GM21526 (cell line): ENCODE data around the gene ACAP1.

Experiments
- ATAC-seq: cut with Tn5 transposase; IDR thresholded peaks from one replicate; pipeline ENCODE4 v1.9.1; 2021; ENCODE audit warnings: moderate library complexity; ENCODE audit not compliant: unreplicated experiment, low FRiP score

The ACAP1 gene

DNA sequence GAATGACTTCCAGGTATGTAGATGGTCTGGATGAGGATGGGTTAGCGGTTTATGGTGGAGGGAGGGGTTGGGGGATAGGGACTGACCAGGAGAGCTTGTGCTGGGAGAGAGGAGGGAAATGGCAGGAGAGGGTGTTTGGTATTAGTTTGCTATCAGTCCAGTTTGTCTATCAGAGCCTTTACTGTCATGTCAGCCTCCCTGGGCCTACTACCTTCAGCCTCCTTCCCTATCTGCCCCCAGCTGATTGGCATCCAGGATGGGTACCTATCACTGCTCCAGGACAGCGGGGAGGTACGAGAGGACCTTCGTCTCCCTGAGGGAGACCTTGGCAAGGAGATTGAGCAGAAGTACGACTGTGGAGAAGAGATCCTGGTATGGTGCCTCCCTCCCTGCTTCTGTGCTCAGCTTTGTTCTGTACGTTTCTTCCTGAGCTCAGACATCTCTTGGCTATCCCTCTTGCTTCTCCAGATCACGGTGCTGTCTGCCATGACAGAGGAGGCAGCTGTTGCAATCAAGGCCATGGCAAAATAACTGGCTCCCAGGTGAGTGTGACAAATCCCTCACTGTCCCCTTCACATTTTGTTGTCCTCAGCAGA lies 25.1 kb upstream of the ACAP1 start:
- no peak for ATAC-seq

DNA sequence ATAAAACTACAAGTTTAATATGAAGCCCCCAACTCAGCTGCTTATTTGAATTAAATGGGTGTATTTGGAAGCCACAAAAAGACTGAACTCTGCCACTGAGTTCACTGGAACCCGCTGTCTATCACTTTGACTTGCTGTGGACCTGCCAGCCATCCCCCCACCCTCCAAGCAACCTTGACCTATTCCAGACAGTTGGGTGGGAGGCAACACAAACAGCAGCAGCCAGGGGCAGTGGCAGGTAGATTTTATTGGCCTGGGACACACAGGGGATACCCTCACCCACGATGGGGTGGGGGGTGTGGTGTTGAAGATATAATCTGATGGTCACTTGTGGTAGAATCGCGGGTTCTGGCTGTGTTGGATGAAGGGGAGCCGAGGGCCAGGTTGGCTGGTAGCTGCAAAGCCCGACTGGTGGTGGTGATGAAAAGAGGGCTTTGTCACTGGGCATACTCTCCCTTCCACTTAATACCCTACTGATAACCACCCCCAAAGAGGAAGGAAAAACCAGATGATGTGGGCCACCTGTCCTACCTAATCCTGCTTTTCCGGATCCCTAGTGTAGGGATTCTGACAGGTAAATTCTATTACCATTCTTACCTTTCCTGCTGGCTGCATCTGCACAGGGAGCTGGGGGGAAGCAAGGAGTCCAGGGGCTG lies 23.8 kb upstream of the ACAP1 start:
- no peak for ATAC-seq

DNA sequence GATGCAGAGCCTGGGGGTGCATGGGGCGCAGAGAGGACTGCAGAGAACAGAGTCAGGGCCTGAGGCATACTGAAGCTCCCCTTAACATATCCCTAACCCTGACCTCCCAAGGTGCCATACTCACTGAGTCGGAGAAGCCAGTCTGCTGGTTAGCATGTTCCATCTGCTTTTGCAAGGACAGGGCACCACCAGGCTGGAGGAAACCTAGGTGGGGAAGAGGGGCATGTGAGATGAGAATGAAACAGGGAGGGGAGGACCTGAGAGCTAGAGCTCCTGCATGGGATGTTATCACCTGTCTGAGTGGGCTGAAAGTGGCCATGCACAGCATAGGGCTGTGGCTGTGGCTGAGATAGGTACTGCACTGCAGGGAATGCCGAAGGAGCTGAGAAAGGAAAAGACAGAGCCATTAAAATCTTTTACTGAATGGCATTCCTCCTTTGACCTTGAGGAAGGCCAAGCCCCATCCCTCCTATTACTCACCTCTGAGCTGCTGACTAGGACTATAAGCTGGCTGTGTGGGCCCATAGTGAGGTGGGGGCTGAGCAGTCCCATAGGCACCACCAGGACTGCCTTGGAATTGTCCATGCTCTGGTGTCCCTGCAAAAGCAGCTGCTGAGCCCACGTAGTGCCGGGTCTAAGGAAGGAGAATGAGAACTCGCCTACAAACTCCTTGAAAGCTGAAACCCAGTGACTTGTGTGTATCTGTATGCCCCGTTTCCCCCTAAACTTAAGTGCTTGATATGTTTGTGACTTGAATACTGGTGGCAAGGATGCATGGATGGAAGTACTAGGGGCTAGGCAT lies 23.0 kb upstream of the ACAP1 start:
- no peak for ATAC-seq

DNA sequence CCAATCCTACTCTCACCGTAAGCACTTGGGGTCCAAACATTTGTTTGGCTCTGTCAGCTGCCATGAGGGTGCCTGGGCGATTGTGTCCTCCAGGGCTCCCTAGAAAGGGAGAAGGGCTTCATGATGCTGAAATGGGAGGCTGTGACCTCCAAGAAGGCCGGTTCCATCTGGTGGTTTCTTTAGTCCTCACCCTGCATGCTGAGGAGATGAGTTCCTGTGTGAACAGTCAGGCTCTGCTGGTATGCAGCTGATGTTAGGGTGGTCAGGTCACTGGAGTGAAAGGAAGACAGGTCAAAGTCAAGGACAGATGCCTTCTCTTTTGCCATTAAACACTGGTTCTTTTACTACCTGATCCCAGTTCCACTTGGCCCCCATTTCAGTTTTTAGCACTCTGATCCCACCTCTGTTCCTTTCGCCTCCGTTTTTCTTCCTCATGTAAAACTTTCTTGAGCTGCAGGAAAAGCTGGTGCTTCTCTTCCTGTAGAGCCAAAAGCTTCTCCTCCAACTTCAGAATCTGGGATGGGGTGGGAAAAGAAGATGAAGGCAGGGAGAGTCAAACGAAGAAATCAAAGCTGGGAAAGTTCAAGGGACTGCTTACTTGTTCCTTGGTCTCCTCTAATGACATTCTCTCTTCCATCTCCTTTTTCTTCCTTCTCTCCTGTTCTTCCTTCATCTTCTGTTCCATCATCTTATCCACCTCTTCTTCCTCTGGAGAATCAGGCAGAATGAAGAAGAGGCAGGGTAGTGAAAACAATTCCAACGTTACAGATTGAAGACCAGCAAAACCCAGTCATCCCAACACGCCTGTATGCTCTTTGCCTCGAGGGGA lies 22.2 kb upstream of the ACAP1 start:
- no peak for ATAC-seq

DNA sequence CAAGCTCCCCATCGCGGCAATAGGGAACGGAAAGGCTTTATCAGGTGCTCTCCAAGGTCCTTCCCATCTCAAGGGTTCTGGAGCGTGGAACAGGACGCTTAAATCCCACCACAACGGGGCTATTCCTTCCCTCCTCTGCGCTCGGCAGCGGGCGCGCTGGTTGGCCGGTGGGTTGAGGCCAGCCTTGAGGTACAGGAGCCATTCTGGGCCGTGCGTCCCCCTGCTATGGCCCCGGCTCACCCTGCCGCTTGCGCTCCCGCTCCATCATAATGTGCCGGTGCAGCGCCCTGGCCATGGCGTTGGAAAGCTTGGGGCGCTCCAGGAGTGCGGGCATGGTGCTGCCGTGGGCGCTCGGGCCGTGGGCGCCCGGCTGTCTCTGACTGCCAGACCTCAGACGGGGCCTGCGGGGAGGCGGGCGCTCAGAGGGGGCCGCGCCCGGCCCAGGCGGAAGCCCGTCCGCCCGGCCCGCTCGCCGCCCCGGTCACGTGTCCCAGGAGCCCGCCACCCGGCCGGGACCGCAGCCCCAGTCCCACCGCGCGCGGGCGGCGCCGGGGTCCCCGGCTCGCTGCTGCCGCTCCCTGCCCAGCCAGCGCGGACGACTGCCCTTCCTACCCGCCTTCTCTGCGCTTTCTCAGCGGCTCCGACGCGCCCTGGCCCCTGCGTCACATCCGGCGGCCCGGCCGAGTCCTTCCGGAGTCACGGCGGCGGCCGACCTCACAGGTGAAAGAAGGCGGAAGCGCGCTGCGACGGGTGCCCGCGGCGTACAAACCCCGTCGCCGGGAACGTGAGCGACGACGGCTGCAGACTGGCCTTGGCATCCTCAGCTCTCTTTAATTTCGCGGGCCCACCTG lies 21.4 kb upstream of the ACAP1 start, which contains the start of gene GPS2:
Gene GPS2 (minus strand): TSS at position 642 of the 851 bp plus-strand sequence. CDS start 308 bp downstream, at position 334.
- peak; percentile 55 for ATAC-seq

DNA sequence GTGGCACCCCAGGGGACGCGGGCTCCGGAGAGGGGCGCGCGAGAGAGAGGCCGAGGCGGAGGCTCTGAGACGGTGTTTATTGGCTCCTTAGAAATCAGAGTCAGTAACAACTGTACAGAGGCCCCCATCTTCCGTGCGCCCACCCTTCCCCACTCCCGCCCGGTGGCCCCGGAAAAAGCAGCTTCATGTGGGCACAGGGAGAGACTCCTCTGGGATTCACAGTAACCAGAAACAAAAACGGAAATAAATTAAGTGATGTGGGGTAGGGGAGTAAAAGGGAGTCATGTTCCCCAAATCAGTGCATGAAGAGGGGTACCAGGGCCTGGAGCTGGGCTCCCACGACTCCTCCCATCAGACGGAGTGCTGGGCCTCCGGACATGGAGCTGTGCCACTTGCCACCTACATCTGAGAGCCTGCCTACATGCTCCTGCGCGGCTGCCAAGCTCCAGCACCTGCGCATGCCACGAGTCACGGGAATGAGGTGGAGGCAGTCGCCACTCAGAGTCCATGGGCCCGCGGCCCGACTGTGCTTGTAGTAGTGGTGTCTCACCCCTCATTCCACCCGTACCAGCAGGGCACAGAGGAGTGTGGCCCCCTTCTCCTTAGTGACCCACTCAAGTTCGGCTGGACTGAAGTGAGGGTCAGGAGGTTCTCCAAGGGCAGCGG lies 20.6 kb upstream of the ACAP1 start:
- no peak for ATAC-seq

DNA sequence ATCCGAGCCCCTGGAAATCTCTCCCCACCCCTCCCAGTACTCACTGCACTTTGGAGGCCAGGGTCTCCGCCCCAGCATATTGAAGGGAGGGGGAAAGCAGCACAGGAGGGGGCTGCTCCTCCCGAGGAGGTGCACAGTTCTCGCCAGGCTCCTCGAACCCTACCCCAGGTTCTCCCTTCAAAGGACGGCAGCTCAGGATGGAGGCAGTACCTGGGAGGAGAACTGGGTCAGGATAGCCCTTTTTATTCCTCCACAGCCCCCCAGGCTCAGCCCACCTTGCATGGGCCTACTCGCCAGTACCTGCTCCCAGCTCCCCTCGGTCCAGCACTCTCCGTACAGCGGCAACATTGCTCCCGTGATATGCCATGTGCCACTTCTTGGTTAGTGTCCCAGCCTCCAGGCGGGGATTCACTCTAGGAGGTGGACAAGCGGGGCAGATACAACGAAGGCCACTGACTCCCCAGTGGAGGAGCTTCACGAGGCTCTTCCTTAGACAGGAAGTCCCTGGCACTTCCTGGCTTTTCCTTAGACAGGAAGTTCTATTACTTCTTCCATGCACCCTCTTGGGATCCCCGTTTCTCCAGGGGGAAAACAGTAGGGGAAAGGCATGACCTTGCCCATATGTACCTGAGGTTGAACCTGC lies 19.0 kb upstream of the ACAP1 start:
- no peak for ATAC-seq

DNA sequence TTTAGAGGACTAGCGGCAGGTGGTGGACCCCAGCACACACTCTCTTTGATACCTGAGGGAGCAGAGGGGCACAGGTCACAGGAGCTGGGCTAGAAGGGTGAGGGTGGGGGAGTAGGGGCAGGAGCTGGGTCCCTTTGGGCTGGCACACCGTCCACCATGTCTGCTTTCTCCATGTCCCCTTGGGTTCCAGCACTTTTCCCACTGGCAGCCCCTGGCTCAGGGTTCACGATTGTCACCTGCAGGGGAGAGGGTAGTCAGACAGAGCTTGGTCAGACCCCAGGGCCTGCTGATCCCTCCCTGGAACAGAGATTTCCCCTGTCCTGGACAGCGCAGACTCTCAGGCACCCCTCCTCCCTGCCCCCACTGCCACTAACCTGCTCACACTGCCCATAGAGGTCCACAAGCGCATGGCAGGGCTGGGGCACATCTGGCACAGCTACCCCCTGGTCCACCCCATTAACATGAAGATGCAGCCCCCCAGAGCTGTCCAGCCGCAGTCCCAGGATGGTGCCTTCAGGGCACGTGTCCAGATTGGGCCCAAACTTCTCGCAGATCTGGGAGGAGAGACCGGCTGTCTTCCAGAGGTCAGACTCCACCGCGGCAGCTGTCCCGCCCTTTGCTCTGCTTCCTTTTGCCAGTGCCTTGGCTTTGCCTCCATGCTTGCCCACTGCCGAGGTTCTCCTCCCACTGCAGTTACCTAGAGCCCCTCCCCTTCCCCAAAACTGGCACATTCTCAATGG lies 18.0 kb upstream of the ACAP1 start:
- no peak for ATAC-seq

DNA sequence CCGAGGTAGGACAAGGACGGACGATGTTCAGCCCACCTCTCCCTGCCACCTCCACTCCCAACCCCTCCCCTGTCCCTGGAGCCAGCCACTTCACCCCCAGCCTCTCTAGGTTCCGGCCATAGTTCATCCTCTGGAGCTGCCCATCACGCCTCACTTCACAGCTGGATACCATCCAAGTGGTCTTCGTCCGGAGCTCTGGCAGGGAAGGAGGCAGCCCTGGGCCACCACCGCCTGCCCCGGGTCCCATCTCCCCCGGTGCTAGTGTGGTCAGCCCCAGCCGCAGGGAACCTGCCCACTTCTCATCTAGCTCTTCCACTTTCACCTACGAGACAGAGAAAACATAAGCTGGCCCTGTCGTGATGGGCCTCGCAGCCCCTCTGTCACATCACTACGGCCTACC lies 14.9 kb upstream of the ACAP1 start:
- no peak for ATAC-seq

DNA sequence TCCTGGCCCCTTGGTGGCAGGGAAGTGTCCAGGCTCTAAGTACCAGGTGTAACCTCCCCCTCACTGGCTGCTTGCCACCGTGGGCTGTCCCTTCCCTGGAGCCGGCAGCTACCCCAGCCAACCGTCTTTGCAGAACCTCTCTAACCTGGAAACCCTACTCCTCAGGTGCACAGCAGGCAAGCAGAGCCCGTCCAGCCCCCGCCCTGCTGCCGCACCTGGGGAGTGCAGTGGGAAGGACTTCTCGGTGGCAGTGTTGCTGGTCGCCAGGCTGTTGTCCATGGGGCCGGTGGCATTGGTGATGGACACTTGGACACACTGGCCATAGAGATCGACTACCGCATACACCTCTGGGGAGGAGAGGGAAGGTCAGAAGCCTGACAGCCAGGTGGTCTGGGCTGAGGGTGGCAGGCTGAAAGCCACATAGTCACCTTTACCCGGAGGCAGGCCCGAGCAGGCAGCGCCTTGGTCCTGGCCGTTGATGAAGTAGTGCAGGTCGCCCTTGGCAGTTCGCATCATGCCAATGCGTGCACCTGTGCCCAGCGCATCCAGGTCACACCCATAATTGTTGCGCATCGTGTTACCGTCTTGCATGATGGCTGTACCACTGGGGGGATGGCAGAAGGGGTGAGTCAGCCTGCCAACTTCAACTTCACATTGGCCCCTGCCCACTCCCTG lies 13.7 kb upstream of the ACAP1 start:
- no peak for ATAC-seq

DNA sequence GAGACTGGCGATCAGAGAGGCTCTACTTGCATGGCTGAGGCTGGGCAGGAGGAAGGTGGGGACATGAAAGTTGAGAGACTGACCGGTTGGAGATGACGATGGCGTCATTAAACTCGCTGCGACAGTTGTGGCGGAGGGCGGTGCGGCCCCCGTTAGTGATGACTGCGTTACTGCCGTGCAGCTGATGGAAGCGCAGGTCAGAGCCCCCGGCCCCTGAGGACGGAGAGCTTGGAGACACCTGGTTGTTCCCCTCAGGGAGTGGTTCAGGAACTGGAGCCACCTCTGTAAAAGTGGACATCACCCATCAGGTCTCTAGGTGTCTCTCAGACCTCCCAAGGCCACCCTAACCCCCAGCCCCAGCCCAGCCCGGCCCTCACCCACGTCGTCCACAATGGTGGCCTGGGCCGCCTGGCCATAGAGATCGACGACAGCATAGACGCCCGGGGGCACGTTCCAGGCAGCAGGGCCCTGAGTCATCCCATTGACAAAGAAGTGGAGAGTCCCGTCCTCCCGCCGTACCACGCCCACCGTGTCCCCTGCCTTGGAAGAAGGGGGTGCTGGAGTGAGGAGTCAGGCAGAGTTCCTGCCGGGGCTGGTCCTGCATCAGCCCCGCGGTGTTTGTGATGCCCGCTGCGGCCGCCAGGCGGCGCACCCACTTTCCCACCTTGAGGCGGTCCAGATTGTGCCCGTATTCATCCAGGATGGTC lies 12.4 kb upstream of the ACAP1 start:
- ATAC-seq = no peak

DNA sequence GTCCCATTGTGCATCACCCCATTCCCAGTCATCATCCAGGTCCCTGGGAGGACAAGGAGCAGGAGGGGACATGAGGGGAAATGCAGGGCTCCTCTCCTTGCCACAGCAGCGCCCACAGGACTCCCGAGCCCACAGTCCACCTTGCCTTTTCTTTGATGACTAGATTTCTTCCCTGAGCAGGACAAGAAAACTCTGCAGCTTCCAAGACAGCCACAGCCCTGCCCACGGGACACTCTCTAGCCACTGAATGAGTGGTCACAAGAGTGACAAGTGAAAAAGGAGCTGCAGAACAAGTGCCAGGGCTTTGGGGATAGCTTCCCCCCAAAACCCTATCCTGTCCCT lies 11.9 kb upstream of the ACAP1 start:
- ATAC-seq = no peak

DNA sequence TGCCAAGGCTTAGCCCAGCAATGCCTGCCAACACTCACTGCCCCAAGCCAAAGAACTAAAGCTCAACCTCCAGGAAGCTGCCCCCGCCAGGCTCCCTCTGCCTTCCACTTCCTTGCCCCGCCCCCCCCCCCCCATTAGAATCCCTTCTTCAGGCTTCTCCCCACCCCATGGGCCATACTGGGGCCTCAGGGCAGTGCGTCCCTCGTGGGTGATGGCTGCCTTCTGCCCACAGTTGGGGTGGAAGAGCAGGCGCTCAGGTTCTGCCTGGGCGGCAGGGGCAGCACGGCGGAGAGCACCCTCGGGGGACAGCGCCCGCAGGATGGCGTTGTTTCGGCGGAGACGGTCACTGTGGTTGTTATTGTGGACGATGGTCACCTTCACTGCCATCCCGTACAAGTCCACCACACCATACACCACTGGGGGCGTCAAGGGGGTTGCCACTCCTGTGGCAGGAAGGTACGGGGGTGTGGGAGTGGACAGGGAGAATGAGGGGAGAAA lies 11.2 kb upstream of the ACAP1 start:
- ATAC-seq = no peak

DNA sequence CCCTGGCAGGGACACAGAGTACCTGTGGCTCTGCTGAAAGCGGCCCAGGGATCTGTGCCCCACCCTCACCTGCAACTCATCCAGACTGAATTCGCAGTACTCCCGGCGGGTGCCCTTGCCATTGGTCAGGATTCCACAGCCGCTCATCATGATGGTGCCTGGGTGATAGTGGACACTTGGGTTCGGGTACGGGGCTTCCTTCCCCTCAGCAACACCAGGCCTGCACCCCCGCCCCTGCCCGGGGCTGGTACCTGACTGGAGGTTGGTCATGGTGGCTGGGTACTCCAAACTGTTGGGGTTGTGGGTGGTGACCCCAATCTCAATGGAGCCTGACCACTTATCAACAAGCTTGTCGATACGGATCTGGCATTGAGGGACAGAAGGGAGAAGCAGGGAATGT lies 10.1 kb upstream of the ACAP1 start:
- ATAC-seq = no peak

DNA sequence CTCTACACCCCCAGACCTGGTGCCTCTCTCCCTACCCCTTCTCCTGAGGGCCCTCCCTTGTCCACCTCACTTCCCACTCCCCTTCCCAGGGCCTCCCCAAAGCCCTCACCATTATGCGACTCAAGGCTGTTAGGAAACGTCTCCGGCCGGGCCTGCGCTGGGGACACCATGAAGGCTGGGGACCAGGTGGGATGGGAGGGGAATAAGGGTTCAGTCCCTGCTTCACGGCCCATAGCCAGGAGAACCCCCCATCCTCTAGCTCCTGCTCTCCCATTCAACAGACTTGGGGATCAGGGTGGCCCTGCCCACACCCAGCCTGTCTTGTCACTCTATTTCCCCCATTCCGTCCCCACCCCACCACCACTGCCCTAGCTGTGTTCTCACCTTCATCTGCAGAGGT lies 9.3 kb upstream of the ACAP1 start:
- no peak for ATAC-seq

DNA sequence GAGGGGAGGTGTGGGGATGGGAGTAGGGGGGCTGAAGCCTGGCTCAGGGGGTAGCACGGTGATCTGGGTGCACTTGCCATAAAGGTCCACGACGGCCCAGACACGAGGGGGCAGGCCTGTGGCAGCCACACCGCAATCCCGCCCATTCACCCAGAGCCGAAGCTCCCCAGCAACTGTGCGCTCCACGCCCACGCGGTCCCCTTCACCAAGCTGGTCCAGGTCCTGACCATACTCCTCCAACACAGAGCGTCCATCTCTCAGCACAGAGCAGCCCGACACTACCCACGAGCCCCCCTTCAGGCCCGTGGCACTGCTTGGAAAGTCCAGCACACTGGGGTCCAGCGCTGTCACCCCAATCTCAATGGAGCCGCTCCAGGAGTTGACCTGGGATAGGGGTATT lies 8.8 kb upstream of the ACAP1 start:
- no peak for ATAC-seq

DNA sequence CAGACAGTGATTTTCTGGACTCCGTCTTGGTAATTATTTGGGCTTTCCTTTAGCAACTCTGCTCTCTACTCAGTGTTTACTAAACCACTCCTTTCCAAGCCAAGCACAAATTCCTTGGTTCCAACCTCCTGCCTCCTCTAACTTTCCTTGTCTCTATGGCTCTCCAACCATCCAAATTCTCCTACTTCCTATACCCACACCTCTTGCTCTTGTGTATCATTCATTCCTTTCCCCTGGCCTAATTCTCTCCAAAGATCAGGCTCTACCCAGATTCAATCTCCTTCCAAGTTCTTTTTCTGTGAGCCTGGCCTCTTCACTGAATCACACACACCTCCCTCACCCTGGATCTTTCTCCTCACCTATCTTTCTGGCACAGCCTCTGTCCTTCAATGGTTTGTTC lies 8.3 kb upstream of the ACAP1 start:
- ATAC-seq = no peak
